ENCODE data around the gene FAM3A.

FAM3A gene

DNA sequence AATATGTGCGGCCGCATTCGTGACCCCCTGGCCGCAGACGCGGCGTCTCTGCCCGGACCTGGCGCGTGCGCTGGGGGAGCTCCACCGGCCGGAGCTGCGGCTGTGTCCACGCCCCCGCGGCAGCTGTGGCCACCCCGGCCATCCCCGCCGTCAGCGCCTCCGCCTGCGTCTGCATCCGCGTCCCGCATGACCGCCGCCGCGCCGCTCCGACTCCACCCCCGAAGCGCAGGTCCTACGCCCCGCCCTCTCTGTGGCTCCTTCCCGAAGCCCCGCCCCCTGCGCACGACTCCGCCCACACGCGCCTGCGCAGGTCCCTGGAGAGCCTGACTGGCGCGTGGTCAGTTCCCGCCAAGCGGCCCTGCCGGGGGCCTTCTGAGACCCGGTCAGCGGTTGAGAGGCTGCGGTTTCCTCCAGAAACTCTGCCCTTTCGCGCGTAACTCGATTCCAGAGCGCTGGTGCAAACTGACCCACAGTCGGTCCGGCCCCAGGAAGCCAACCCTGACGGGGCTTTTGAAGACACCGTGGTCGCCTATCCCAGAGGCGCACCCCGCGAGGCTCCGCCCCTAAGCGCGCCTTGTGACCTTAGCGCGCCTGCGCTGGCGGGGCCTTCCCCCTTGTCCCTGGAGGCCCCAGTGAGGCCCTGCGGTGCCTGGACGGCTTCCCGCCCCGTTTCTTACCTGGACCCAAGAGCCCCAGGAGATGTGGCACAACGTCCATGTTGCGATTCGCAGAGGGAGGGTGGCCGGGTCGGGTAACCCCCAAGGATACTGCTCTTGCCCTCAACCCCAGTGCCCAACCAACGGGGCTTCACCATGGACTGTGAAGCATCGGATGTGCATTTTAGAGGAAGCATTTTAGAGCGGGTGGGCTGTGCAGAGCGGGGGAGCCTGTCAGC is 37.1 kb downstream of the FAM3A start, which contains the start of gene LAGE3:
LAGE3 (minus strand) TSS at position 554 of the 895 bp plus-strand sequence; CDS start at position 188, 366 bp downstream.
- peak; percentile 26 for DNase-seq (ENCODE audit: low read depth)

DNA sequence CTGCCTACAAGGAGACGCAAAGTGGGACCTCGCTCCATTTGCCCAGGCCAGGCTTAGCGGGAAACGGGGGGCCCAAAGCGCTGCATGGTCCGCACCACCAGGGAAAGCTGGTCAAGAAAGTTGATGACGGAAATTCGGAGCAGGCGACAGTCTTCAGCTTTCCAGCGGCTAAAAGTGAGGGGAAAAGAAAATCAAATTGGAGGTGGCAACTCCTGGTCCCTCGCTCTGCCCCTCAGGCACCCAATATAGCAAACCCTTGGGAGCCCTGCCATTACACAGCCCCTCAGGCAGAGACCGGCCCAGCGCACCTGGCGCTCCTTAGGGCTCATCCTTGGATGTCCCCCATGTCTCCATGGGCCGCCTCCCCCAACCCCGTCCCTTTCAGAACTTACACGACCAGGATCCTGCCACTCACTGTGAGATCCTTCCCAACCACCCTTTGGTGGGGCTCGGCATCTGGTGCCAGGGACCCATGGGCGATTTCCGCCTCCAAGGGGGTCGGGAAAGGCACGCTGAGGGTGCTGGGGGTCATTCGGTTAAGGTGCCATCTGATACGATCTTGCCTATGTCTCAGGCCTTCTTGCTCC is 38.0 kb downstream of the FAM3A start:
- DNase-seq (ENCODE audit: low read depth), result no peak

DNA sequence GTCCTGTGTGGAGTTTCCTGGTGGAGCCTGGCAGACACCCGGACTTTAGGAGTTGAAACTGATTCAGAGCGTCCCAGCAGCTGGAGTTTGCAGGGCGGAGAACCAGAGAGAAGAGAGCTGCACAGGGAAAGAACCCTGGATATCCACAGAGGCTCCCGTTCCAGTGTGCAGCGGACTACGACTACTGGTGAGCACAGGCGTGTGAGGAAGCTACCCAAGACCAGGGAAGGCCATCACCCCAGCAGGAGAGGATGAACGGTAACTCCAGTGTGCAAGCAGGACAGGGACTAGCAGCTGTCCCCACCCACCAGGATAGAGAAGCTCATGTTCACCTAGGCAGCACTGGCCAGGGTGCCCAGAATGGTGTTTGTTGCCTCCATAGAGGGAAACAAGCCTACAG is 39.2 kb downstream of the FAM3A start:
- no peak for DNase-seq (ENCODE audit: low read depth)

DNA sequence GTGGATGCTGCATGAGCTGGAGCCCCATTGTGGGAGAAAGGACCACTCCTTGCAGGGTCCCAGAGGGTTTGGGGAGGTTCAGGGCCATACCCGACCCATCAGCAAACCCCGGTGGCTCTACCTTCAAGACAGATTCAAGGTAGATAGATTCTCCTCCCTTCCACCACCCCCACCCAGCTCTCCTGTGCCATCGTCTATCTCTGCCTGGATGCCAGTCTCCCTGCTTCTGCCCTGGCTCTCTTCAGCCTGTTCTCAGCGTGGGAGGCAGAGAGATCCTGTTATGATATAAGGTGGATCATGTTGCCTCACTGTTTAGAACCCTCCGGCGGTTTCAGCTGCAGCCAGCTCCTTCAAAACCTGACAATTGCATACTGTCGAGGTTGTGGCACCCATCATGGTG is 42.3 kb downstream of the FAM3A start:
- no peak for DNase-seq (ENCODE audit: low read depth)

DNA sequence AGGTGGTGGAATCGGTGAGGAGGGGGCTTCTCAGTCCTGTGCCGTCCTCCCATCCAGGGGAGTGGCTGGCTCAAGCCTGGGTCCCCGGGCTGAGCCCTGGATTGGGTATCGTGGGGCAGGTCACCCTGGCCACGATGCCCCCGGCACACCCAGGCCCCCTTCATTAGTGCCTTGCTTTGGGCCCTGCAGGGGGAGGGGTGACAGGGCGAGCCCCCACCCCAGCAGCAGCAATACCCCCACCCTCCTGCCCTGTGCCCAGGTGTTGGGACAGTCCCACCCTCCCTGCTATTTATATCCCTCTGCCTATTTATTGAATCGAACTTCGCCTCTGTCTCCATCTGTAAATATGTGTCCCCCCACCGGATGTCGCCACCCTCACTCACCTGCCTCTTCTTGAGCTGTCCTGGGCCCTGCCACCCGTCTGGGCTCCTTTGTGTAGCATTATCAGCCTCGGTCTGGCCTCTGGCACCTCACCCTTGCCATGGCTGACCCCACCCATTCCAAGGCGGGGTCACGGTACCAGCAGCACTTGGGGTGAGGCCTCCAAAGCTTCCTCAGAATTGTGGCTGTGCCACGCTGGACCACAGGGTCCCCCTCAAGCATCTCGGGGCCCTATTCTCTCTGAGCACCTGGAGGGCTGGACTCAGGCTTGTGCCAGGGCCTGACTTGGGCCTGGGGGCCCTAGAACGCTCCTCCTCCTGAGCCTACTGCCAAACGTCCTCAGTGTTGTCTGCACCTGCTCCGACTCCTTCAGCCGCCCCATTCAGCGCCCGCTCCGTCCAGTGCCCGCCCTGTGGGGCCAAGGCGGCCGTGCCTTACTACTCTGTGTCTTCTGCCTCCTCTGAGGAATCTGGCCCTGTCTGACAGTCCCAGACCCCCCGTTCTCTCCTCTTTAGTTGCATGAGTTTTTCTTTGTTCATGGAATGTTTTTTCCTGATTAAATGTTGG is 43.1 kb downstream of the FAM3A start:
- DNase-seq (ENCODE audit: low read depth), result no peak

DNA sequence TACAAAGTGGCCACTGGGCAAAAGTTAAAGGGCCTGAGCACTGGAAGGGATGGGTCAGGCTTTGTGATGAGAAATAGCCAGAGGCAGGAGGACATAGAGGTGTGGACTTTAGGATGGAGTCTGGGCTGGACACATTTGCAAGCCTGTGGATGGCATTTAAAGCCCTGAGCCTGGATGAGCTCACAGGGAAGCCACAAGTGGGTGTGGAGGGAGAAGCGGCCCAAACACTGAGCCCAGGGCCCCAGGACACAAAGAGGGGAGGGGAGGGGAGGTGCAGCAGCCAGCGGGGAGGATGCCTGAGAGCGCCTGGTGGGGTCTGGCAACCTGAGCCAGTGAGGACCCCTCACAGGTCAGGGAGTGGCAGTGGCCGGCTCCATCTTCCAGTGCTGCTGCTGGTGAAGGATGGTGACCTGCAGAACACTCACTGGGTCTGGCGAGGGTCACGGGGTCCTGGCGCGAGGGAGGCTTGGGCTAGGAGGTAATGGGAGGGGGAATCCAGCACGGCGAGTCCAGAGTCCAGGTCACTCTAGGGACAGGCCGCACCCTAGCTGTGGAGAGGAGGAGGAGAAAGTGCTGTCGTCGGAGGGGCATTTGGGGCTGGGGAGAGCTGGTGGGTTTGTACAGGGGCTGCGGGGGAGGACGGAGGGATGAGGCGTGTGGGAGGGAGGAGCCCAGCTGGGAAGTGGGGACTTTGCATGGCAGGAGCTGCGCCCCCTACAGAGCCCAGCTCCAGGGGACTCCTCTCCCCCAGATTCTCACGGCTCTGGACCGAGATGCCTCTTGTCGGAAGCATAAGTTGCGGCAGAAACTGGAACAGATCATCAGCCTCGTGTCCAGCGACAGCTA is 44.0 kb downstream of the FAM3A start:
- no peak for DNase-seq (ENCODE audit: low read depth)

DNA sequence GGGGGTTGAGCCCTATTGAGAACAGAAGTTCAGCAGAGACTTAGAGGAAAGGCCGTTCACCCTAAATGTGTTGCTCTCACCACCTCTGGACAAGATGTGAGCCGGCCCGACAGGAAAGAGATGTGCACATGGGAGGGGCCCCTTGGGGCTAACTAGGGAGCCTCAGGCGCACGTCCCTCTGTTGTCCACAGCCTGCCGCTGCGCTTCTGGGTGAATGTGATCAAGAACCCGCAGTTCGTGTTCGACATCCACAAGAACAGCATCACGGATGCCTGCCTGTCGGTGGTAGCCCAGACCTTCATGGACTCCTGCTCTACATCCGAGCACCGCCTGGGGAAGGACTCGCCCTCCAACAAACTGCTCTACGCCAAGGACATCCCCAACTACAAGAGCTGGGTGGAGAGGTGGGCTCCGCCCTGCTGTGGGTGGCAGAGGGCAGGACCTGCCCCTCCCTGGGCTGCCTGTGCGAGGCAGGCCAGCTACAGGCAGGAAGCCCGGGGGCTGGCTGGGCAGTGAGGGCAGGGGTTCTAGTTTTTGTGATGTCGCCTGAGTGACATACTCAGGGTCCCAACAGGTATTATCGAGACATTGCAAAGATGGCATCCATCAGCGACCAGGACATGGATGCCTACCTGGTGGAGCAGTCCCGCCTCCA is 45.0 kb downstream of the FAM3A start:
- no peak for DNase-seq (ENCODE audit: low read depth)

DNA sequence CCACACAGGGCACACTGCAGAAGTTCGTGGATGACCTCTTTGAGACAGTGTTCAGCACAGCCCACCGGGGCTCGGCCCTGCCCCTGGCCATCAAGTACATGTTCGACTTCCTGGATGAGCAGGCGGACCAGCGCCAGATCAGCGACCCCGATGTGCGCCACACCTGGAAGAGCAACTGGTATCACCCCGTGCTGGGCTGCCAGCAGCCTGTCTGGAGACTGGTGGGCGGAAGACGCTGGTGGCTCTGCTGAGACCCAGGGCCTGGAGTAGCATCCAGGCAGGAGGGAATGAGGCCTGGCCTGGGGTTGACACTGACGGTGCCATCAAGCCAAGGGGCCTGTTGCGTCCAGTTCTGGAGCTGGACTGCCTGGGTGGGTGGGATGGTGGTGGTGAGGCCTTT is 45.6 kb downstream of the FAM3A start:
- no peak for DNase-seq (ENCODE audit: low read depth)

DNA sequence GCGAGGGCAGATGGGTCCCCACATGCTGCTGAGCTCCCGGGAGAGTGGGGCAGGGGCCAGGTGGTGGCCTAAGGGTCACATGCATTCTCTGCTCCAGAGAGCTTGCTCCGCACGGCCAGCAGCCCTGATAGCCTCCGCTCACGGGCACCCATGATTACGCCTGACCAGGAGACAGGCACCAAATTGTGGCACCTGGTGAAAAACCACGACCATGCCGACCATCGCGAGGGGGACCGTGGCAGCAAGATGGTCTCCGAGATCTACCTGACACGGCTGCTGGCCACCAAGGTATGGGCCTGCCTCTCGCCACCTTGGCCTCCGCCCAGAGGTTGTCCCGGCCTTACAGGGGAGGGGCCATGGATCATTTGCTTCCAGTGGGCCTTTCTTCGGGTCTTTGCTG is 46.2 kb downstream of the FAM3A start:
- no peak for DNase-seq (ENCODE audit: low read depth)

DNA sequence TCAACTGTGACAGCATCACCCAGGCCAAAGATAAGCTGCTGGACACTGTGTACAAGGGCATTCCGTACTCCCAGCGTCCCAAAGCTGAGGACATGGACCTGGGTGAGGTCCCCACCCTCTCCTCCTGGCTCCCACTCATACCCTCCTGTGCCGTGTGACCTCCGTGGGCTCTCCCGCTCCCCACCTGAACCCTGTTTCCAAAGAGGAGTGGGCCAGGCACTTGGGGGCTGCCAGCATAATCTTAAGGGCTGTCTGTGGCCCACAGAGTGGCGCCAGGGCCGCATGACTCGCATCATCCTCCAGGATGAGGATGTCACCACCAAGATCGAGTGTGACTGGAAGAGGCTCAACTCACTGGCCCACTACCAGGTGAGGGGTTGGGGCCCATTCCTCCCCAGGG is 46.9 kb downstream of the FAM3A start:
- DNase-seq (ENCODE audit: low read depth), result no peak

DNA sequence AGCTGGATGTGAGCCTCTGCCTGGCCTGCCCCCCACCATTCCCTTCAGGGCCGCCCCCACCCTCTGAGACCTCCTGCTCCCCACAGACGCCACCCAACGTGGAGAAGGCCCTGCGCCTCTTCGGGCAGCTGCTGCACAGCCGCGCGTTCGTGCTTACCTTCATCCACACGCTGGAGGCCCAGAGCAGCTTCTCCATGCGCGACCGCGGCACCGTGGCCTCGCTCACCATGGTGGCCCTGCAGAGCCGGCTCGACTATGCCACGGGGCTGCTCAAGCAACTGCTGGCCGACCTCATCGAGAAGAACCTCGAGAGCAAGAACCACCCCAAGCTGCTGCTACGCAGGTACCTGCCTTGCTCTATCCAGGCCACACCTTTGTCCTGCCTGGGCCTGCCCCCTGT is 47.8 kb downstream of the FAM3A start:
- no peak for DNase-seq (ENCODE audit: low read depth)

DNA sequence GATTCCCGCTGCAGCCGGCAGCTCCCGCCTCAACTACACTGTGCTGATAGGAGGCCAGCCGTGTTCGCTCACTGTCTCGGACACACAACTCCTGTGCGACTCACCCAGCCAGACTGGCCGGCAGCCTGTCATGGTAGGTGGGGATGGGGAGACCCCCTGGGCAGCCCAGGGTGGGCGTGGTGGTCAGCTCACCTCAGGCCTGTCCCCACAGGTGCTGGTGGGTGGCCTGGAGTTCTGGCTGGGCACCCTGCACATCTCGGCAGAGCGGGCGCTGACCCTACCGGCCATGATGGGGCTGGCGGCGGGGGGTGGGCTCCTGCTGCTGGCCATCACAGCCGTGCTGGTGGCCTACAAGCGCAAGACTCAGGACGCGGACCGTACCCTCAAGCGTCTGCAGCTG is 48.5 kb downstream of the FAM3A start:
- no peak for DNase-seq (ENCODE audit: low read depth)

DNA sequence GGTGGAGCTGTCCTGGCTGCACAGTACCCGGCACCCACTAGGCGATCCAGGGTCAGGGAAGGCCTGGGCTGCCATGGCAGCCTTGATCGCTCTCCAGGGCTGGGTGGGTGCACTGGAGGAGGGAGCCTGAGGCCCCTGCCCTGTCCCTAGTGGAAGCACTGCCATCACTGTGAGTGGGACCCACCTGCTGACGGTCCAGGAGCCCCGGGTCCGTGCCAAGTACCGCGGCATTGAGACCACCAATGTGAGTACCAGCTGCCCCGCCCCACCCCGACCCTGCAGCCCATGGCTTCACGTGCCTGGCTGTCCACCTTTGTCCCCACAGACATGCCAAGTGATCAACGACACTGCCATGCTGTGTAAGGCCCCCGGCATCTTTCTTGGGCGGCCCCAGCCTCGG is 49.1 kb downstream of the FAM3A start:
- no peak for DNase-seq (ENCODE audit: low read depth)

DNA sequence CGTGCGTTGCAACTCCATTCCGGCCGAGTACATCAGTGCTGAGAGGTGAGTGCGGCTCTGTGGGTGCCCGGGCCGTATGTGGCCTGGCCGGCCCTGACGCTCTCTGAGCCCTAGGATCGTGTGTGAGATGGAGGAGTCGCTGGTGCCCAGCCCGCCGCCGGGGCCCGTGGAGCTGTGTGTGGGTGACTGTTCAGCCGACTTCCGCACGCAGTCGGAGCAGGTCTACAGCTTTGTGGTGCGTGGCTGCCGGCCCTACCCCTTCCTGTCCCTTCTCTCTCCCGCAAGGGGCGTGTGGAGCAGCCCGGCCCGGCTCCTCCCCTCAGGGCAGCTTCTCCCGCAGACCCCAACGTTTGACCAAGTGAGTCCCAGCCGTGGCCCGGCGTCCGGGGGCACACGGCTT is 50.0 kb downstream of the FAM3A start:
- DNase-seq (ENCODE audit: low read depth), result no peak

DNA sequence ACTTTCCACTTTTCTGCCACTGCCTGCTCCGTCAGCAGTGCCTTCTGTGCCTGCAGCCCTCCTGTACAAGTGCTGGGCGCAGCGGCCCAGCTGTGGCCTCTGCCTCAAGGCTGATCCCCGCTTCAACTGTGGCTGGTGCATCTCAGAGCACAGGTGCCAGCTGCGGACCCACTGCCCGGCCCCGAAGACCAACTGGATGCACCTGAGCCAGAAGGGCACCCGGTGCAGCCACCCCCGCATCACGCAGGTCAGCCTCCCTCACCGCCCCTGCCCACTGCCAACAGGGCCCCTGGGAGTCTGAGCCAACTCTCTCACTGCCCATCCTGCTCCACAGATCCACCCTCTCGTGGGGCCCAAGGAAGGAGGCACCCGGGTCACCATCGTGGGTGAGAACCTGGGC is 50.4 kb downstream of the FAM3A start:
- DNase-seq (ENCODE audit: low read depth), result no peak

DNA sequence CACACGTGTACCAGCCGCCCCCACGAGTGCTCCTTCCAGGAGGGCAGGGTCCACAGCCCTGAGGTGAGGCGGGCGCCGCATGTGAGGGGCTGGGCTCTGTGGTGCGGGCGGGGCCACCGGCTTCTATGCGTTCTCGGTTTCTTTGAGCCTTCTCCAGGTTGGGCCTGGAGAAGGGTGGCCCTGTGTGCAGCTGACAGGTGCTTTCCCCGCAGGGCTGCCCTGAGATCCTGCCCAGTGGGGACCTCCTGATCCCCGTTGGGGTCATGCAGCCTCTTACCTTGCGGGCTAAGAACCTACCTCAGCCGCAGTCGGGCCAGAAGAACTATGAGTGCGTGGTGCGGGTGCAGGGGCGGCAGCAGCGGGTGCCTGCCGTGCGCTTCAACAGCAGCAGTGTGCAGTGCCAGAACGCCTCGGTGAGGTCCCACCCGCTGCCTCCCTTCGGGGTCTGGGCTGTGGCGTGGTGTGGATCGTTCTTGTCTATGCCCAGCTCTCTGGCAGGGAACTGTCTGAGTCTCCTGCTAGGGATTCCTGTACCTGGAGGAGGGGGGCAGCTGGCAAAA is 51.1 kb downstream of the FAM3A start:
- no peak for DNase-seq (ENCODE audit: low read depth)

DNA sequence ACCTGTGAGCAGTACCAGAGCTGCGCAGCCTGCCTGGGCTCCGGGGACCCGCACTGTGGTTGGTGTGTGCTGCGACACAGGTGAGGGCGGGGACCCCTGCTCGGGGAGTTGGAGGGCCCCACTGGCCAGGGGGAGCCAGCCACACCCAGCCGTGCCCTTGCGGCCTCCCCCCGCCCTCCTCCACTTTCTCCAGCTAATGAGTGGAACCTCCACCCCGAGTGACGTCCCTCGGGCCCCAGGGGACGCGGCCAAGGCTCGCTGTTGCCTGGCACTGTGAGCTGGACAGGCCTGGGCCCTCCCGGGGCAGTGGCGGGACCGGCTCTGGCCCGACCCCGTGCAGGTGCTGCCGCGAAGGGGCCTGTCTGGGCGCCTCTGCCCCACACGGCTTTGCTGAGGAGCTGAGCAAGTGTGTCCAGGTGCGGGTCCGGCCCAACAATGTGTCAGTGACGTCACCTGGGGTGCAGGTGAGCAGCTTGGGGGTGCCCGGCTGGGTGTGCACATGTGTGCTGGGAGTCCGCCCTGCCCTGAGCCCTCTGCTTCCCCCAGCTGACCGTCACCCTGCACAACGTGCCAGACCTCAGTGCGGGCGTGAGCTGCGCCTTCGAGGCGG is 52.3 kb downstream of the FAM3A start:
- no peak for DNase-seq (ENCODE audit: low read depth)

DNA sequence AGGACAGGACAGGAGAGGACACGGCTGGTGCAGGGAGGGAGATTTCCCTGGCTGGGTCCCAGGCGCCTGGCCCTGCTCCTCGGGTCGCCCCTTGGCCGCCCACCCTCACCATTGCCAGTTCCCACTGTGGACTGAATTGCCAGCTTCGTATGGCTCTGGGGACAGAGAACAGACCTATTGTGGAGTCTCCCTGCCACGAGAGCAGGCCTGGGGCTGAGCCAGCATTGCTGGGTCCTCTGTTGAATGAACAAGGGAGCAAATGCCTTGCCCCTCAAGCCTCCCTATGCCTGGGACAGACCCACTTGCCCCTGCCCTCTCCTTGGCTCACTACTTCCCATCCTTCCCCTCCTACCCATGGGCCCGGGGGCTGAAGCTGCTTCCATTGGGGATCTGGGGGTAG is 53.6 kb downstream of the FAM3A start:
- no peak for DNase-seq (ENCODE audit: low read depth)

DNA sequence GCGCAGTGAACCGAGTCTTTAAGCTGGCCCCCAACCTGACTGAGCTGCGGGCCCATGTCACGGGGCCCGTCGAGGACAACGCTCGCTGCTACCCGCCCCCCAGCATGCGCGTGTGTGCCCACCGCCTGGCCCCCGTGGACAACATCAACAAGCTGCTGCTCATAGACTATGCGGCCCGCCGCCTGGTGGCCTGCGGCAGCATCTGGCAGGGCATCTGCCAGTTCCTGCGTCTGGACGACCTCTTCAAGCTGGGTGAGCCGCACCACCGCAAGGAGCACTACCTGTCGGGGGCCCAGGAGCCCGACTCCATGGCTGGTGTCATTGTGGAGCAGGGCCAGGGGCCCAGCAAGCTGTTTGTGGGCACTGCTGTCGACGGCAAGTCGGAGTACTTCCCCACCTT is 55.7 kb downstream of the FAM3A start:
- no peak for DNase-seq (ENCODE audit: low read depth)

DNA sequence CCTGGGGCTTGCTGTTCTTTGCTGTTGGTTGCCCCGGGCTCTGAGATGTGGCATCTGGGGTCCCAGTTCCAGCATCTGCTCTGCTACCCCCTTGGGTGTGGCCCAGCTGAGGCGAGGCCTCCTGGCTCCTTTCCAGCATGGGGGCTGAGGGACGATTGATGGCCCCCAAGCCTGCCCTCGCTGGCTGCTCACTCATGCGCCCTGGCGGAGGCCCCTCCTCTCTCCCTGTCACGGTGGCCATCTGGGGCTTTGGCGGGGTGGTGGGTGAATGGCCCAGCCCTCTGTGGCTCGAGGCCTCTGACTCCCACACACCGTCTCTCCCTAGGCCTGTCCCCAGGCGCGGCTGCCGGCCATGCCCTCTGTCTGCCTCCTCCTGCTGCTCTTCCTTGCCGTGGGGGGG is 56.2 kb downstream of the FAM3A start:
- DNase-seq (ENCODE audit: low read depth), result no peak
